Chondrocyte (in vitro differentiated cells): ENCODE results near the gene TMEM219. TPM values are rescaled to one million over a fixed set of nuclear protein-coding genes. Genes with fewer than 3 reads are reported as not detected.

ENCODE experiments used
- DNase-seq: peaks from one replicate; pipeline ENCODE4 v3.0.0; 2021; ENCODE audit warnings: mixed read lengths, low spot score
- H3K27ac Mint-ChIP-seq: one replicate; pipeline ENCODE4 v1.8.0; 2021; ENCODE audit warnings: mild to moderate bottlenecking, moderate library complexity, mixed read lengths; ENCODE audit not compliant: unreplicated experiment
- H3K27me3 Mint-ChIP-seq: 2 replicates; pipeline ENCODE4 v1.8.0; 2021; ENCODE audit warnings: low read depth, mixed read lengths
- H3K36me3 Mint-ChIP-seq: 2 replicates; pipeline ENCODE4 v1.8.0; 2021; ENCODE audit warnings: low read depth, mixed read lengths
- H3K4me1 Mint-ChIP-seq: 2 replicates; pipeline ENCODE4 v1.8.0; 2021; ENCODE audit warnings: low read depth, mild to moderate bottlenecking, mixed read lengths
- H3K4me3 Mint-ChIP-seq: one replicate; pipeline ENCODE4 v1.8.0; 2021; ENCODE audit warnings: mild to moderate bottlenecking, moderate library complexity, mixed read lengths; ENCODE audit not compliant: unreplicated experiment
- H3K9me3 Mint-ChIP-seq: 2 replicates; pipeline ENCODE4 v1.8.0; 2021; ENCODE audit warnings: low read depth, mixed read lengths
- CTCF ChIP-seq: fragments of 200-600 bp; sonication (generic); IDR thresholded peaks from 2 replicates; pipeline ENCODE4 v1.5.0; 2021; ENCODE audit warnings: antibody characterized with exemption, mild to moderate bottlenecking, moderate library complexity
- total RNA-seq: library from RNA; stranded (reverse); gene quantifications from 3 replicates; pipeline ENCODE4 v1.2.1, GENCODE V29; 2021

The TMEM219 gene
- total RNA-seq, 1 donor from 2014 or later = 122 TPM

GRCh38 chr16:29995911-29996765 is 34.3 kb downstream of the TMEM219 start, which contains the start of gene INO80E:
Gene INO80E, plus strand, starts transcription at chr16:29996241. Its CDS starts 70 bp downstream, at chr16:29996311.
- Mint-ChIP-seq H3K27ac (peak within 1 kb of the TSS; percentile 94), H3K4me1 (peaks cover 24% of the 10 kb centered on the region), H3K9me3 (no peaks in the 10 kb centered on the region), H3K36me3 (peaks cover 8% of the 10 kb centered on the region), H3K4me3 (peak within 1 kb of the TSS; percentile 96), H3K27me3 (no peaks in the 10 kb centered on the region)
- DNase-seq = peak; percentile 99
- peak; percentile 27 for TF ChIP-seq CTCF

GRCh38 chr16:29996766-29997250 is 34.9 kb downstream of the TMEM219 start:
- H3K4me1 Mint-ChIP-seq = peaks cover 24% of the 10 kb centered on the region
- no peaks in the 10 kb centered on the region for H3K9me3 Mint-ChIP-seq
- no peaks in the 10 kb centered on the region for H3K27me3 Mint-ChIP-seq

GRCh38 chr16:29999605-30000004 is 37.7 kb downstream of the TMEM219 start:
- peaks cover 16% of the 10 kb centered on the region for H3K4me1 Mint-ChIP-seq
- no peak overlapping the region for H3K27ac Mint-ChIP-seq
- DNase-seq = no peak
- no peaks in the 10 kb centered on the region for H3K9me3 Mint-ChIP-seq
- no peak for TF ChIP-seq CTCF
- no peak overlapping the region for H3K4me3 Mint-ChIP-seq
- peaks cover 3% of the 10 kb centered on the region for H3K36me3 Mint-ChIP-seq
- H3K27me3 Mint-ChIP-seq = no peaks in the 10 kb centered on the region

More at GRCh38 chr16:29996766-29997250, 34.9 kb downstream of the TMEM219 start:
- Mint-ChIP-seq H3K27ac (peak overlapping the region; percentile 94), H3K36me3 (peaks cover 8% of the 10 kb centered on the region), H3K4me3 (peak overlapping the region; percentile 96)
- no peak for TF ChIP-seq CTCF
- DNase-seq = no peak

GRCh38 chr16:30000735-30001631 is 39.1 kb downstream of the TMEM219 start:
- no peak for TF ChIP-seq CTCF
- no peak overlapping the region for H3K4me3 Mint-ChIP-seq
- peaks cover 3% of the 10 kb centered on the region for H3K36me3 Mint-ChIP-seq
- DNase-seq = peak; percentile 90
- no peaks in the 10 kb centered on the region for H3K27me3 Mint-ChIP-seq
- peaks cover 11% of the 10 kb centered on the region for H3K4me1 Mint-ChIP-seq
- H3K9me3 Mint-ChIP-seq = no peaks in the 10 kb centered on the region
- no peak overlapping the region for H3K27ac Mint-ChIP-seq
